T-cell (primary cell): ENCODE data around the gene CHDH. TPM values are rescaled to one million over a fixed set of nuclear protein-coding genes. Genes with fewer than 3 reads are reported as not detected.

ENCODE experiments used
- ATAC-seq, 4 experiments: fragments of 200-7000 bp in 3 of 4; fragments of 150-1000 bp in 1 of 4; cut with Tn5 transposase; replicated peaks in 1 of 4; 1 replicate in 3 of 4; 2 replicates in 1 of 4; pipeline ENCODE4 v1.10.0; 2021; ENCODE audit warnings: moderate library complexity in 3 of 4, mild to moderate bottlenecking in 2 of 4, moderate number of reproducible peaks in 1 of 4
- CTCF ChIA-PET, 2 donors: fragments of 300-600 bp; sonication (Branson Sonifier 250); formaldehyde crosslinking; loops; one replicate each; lab custom pipeline; 2022; ENCODE audit warnings: antibody characterized with exemption in 2 of 2; lab: Charles Lee
- POLR2A ChIA-PET, 2 donors: fragments of 300-600 bp; sonication (Branson Sonifier 250); formaldehyde crosslinking; loops; one replicate each; lab custom pipeline; 2022; ENCODE audit warnings: antibody characterized with exemption in 2 of 2; lab: Charles Lee
- DNase-seq, 35 experiments: peaks; one replicate each; pipeline versions ENCODE4 v3.0.0 to v3.0.0-alpha.2; 2013 to 2023
- H3K27ac ChIP-seq: one replicate; pipeline ENCODE4 v1.5.1; 2013; ENCODE audit warnings: low read length
- H3K27me3 ChIP-seq, 2 experiments: replicated peaks in 1 of 2; 1 replicate in 1 of 2; 2 replicates in 1 of 2; pipeline versions ENCODE4 v1.6.1 to v1.7.0; 2013; ENCODE audit warnings: low read length in 1 of 2, mixed read lengths in 1 of 2; ENCODE audit not compliant: control insufficient read depth in 2 of 2, insufficient read depth in 2 of 2; ENCODE audit errors: extremely low read depth in 1 of 2
- H3K36me3 ChIP-seq, 2 donors: 1 replicate in 1 of 2; 2 replicates in 1 of 2; pipeline versions ENCODE4 v1.6.1 to v1.7.0; 2013; ENCODE audit warnings: low read length in 1 of 2; ENCODE audit not compliant: control insufficient read depth in 2 of 2, insufficient read depth in 1 of 2; ENCODE audit errors: extremely low read depth in 1 of 2
- H3K4me1 ChIP-seq, 2 experiments: 1 replicate in 1 of 2; 2 replicates in 1 of 2; pipeline versions ENCODE4 v1.6.1 to v1.7.0; 2013; ENCODE audit warnings: low read length in 2 of 2, mixed read lengths in 1 of 2; ENCODE audit not compliant: insufficient read depth in 2 of 2, control insufficient read depth in 1 of 2; ENCODE audit errors: extremely low read depth in 1 of 2
- H3K4me3 ChIP-seq, 2 donors: 1 replicate in 1 of 2; 2 replicates in 1 of 2; pipeline versions ENCODE4 v1.5.1 to v1.7.0; 2013; ENCODE audit warnings: mild to moderate bottlenecking in 2 of 2, low read length in 1 of 2, moderate library complexity in 1 of 2; ENCODE audit not compliant: control insufficient read depth in 1 of 2; ENCODE audit errors: extremely low read depth in 1 of 2
- H3K9me3 ChIP-seq: 2 replicates; pipeline ENCODE4 v1.7.0; 2013
- H3K27ac Mint-ChIP-seq, 2 donors: one replicate each; pipeline ENCODE4 v1.8.0; 2020 to 2021; ENCODE audit warnings: mild to moderate bottlenecking in 2 of 2, mixed read lengths in 2 of 2
- H3K27me3 Mint-ChIP-seq, 2 donors: one replicate each; pipeline ENCODE4 v1.8.0; 2021 to 2022; ENCODE audit warnings: mixed read lengths in 2 of 2
- H3K36me3 Mint-ChIP-seq: one replicate; pipeline ENCODE4 v1.8.0; 2021; ENCODE audit warnings: mixed read lengths
- H3K4me1 Mint-ChIP-seq, 3 donors: one replicate each; pipeline ENCODE4 v1.8.0; 2020 to 2022; ENCODE audit warnings: mixed read lengths in 3 of 3, mild to moderate bottlenecking in 1 of 3
- H3K4me3 Mint-ChIP-seq, 3 donors: one replicate each; pipeline ENCODE4 v1.8.0; 2020 to 2022; ENCODE audit warnings: mild to moderate bottlenecking in 3 of 3, mixed read lengths in 3 of 3, moderate library complexity in 3 of 3
- H3K9me3 Mint-ChIP-seq, 3 donors: one replicate each; pipeline ENCODE4 v1.8.0; 2020 to 2022; ENCODE audit warnings: mixed read lengths in 3 of 3
- WGBS: methylation state at CpG from one replicate; pipeline ENCODE4 v1.1.5; 2013; ENCODE audit warnings: missing lambda C conversion rate; ENCODE audit not compliant: insufficient coverage; 5-methylcytosine and 5-hydroxymethylcytosine counted together
- total RNA-seq, 35 experiments: library from RNA in 6 of 35; stranded (reverse) in 6 of 35; fragments of 120-200 nt in 1 of 35; gene quantifications; one replicate each; pipeline versions ENCODE4 v1.2.1 to v1.2.4 and lab custom pipeline; 2013 to 2026

Gene CHDH
- total RNA-seq, 5 donors from 2014 or later (not counting 1 experiment from before 2014, with no cell fraction given) = 0.18 to 2.3 (median 0.72) TPM

DNA sequence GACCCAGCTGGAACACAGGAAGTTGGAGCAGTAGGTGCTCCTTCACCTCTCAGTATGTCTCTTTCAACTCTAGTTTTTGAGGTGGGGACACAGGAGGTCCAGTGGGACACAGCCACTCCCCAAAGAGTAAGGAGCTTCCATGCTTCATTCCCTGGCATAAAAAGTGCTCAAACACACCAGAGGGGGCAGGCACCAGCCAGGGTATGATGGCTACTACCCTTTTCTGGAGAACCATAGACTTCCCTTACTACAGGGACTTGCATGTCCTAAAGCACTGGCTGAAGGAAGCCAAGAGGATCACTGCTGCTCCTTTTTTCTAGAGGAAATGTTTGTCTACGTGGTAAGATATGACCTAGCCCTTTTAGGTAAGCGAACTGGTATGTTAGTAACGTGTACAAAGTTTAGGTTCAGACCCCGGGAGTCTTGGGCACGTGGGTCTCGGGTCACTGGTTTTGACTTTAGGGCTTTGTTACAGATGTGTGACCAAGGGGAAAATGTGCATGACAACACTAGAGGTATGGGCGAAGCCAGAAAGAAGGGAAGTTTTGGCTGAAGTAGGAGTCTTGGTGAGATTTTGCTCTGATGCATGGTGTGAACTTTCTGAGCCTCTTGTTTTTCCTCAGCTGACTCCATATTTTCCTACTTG lies 12.0 kb upstream of the CHDH start:
- Histone ChIP-seq H3K27me3 (peaks cover 0 to 3% of the 10 kb centered on the region in 2 experiments), H3K36me3 (peaks cover 0 to 14% of the 10 kb centered on the region in 2 donors), H3K4me3 (no peak overlapping the region), H3K4me1 (no peaks in the 10 kb centered on the region), H3K9me3 (no peaks in the 10 kb centered on the region), H3K27ac (no peak overlapping the region)
- H3K9me3 Mint-ChIP-seq = no peaks in the 10 kb centered on the region
- DNase-seq (no peak), ATAC-seq (no peak)
- ChIA-PET POLR2A (no interaction called here), CTCF (no interaction called here)
- H3K27me3 Mint-ChIP-seq = peaks cover 0 to 3% of the 10 kb centered on the region in 2 donors
- H3K4me1 Mint-ChIP-seq = no peaks in the 10 kb centered on the region
- no peak overlapping the region for H3K4me3 Mint-ChIP-seq
- WGBS = 83% methylated on average over 6 of the region's 7 CpGs
- no peak overlapping the region for H3K27ac Mint-ChIP-seq
- peaks cover 24% of the 10 kb centered on the region for H3K36me3 Mint-ChIP-seq

GRCh38 chr3:53856964-53857363 lies 10.7 kb upstream of the CHDH start:
- POLR2A ChIA-PET = no interaction called here
- Histone ChIP-seq H3K36me3 (peaks cover 0 to 11% of the 10 kb centered on the region in 2 donors), H3K4me1 (no peaks in the 10 kb centered on the region), H3K9me3 (no peaks in the 10 kb centered on the region), H3K4me3 (no peak overlapping the region), H3K27me3 (peaks cover 0 to 3% of the 10 kb centered on the region in 2 experiments), H3K27ac (no peak overlapping the region)
- Mint-ChIP-seq H3K27me3 (peaks cover 0 to 3% of the 10 kb centered on the region in 2 donors), H3K27ac (no peak overlapping the region), H3K4me1 (no peaks in the 10 kb centered on the region), H3K4me3 (no peak overlapping the region), H3K36me3 (peaks cover 13% of the 10 kb centered on the region), H3K9me3 (no peaks in the 10 kb centered on the region)
- ATAC-seq = no peak
- CTCF ChIA-PET = no interaction called here
- 53% methylated on average over 4 of the region's 7 CpGs for WGBS
- DNase-seq = no peak

DNA sequence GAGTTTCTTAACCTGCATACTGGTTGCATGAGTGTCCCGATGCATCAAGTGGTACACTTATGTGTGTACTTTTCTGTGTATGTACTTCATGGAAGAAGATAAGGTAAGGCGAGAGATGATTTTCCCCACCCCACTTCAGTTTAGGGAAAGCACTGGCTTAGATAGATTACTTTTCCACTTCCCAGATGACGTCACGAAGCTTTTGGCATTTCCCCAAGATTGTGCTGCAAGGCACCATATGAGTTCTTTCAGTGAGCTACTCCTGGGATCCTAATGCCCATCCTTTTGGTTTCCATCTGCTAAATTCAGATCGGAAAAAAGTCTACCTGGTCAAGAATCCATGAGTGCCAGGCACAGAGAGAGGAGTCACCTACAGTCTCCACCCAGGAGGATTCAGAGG lies 4.7 kb upstream of the CHDH start:
- H3K4me3 Mint-ChIP-seq = no peak overlapping the region
- Histone ChIP-seq H3K4me1 (peaks cover 0 to 5% of the 10 kb centered on the region in 2 experiments), H3K9me3 (no peaks in the 10 kb centered on the region), H3K4me3 (no peak overlapping the region), H3K27me3 (peaks cover 7 to 20% of the 10 kb centered on the region in 2 experiments), H3K27ac (no peak overlapping the region), H3K36me3 (no peaks in the 10 kb centered on the region)
- no peaks in the 10 kb centered on the region for H3K9me3 Mint-ChIP-seq
- H3K4me1 Mint-ChIP-seq = peaks cover 0 to 7% (median 5%) of the 10 kb centered on the region in 3 donors
- peaks cover 25 to 36% of the 10 kb centered on the region in 2 donors for H3K27me3 Mint-ChIP-seq
- no peaks in the 10 kb centered on the region for H3K36me3 Mint-ChIP-seq
- POLR2A ChIA-PET = no interaction called here
- CTCF ChIA-PET = no interaction called here
- DNase-seq = no peak
- no peak overlapping the region for H3K27ac Mint-ChIP-seq
- 77% methylated on average over 3 of the region's 5 CpGs for WGBS
- ATAC-seq = no peak

- WGBS = 100% methylated on average over 1 of the region's 7 CpGs
- peaks cover 0 to 10% of the 10 kb centered on the region in 2 experiments for H3K4me1 ChIP-seq
- H3K27me3 ChIP-seq = peaks cover 11 to 28% of the 10 kb centered on the region in 2 experiments
- DNase-seq (no peak), ATAC-seq (no peak)
- peaks cover 32 to 36% of the 10 kb centered on the region in 2 donors for H3K27me3 Mint-ChIP-seq
- H3K27ac ChIP-seq = no peak overlapping the region
- POLR2A ChIA-PET = no interaction called here
- no peak overlapping the region for H3K4me3 ChIP-seq
- H3K9me3 Mint-ChIP-seq = no peaks in the 10 kb centered on the region
- no peak overlapping the region for H3K27ac Mint-ChIP-seq
- no peaks in the 10 kb centered on the region for H3K36me3 ChIP-seq
- CTCF ChIA-PET = interaction anchor here in 1 of 2 donors (0.7 kb wide), 1 partner anchor 89 kb away, joined by 4 read pairs; no protein-coding TSS in a partner anchor
- H3K4me3 Mint-ChIP-seq = no peak overlapping the region
- H3K36me3 Mint-ChIP-seq = no peaks in the 10 kb centered on the region
- peaks cover 0 to 10% (median 7%) of the 10 kb centered on the region in 3 donors for H3K4me1 Mint-ChIP-seq
- no peaks in the 10 kb centered on the region for H3K9me3 ChIP-seq
Observed at GRCh38 chr3:53849916-53850315, 3.7 kb upstream of the CHDH start.

- no peaks in the 10 kb centered on the region for H3K36me3 Mint-ChIP-seq
- peak overlapping the region; percentile 51 to 70 (median 64) for H3K4me3 Mint-ChIP-seq
- ATAC-seq = no peak
- peaks cover 0 to 12% (median 7%) of the 10 kb centered on the region in 3 donors for H3K4me1 Mint-ChIP-seq
- H3K27ac Mint-ChIP-seq = peak overlapping the region in 1 of 2 donors; percentile 32
- H3K9me3 Mint-ChIP-seq = no peaks in the 10 kb centered on the region
- Histone ChIP-seq H3K4me3 (no peak overlapping the region), H3K27ac (no peak overlapping the region), H3K9me3 (no peaks in the 10 kb centered on the region), H3K27me3 (peaks cover 12 to 50% of the 10 kb centered on the region in 2 experiments), H3K36me3 (no peaks in the 10 kb centered on the region), H3K4me1 (peaks cover 0 to 10% of the 10 kb centered on the region in 2 experiments)
- H3K27me3 Mint-ChIP-seq = peaks cover 51 to 59% of the 10 kb centered on the region in 2 donors
- ChIA-PET POLR2A (no interaction called here), CTCF (no interaction called here)
- 45% methylated on average over 9 of the region's 10 CpGs for WGBS
- DNase-seq = no peak
Observed at GRCh38 chr3:53846851-53847155, 584 bp upstream of the CHDH start.

DNA sequence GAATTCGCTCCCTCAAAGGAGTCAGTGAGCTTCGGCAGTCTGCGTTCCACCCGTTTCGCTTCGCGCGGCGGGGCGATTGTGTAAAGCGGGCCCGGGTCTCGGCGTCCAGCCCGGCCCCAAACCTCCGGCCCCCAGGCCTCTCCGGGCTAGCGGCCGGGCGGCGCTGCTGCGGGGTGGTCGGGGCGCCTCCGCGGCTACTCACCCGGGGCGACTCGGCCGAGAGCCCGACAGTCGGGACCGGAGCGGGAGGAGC lies 412 bp downstream of the CHDH start:
- WGBS = 2% methylated on average over 34 of the region's 34 CpGs
- H3K9me3 Mint-ChIP-seq = no peaks in the 10 kb centered on the region
- ChIA-PET CTCF (no interaction called here), POLR2A (no interaction called here)
- H3K4me3 Mint-ChIP-seq = peak overlapping the region; percentile 55 to 68 (median 63)
- Histone ChIP-seq H3K27me3 (peaks cover 12 to 52% of the 10 kb centered on the region in 2 experiments), H3K36me3 (no peaks in the 10 kb centered on the region), H3K9me3 (no peaks in the 10 kb centered on the region), H3K4me1 (peaks cover 0 to 10% of the 10 kb centered on the region in 2 experiments), H3K27ac (no peak overlapping the region), H3K4me3 (peak overlapping the region; percentile 24 to 62)
- H3K4me1 Mint-ChIP-seq = peaks cover 0 to 12% (median 7%) of the 10 kb centered on the region in 3 donors
- H3K27ac Mint-ChIP-seq = no peak overlapping the region
- H3K36me3 Mint-ChIP-seq = no peaks in the 10 kb centered on the region
- ATAC-seq (peak in 2 of 4 experiments; percentile 28 to 33), DNase-seq (no peak)
- H3K27me3 Mint-ChIP-seq = peaks cover 44 to 56% of the 10 kb centered on the region in 2 donors
